H1 (cell line): ENCODE measurements around the gene CCDC38. TPM values are rescaled to one million over a fixed set of nuclear protein-coding genes. Genes with fewer than 3 reads are reported as not detected.

ENCODE experiments used
- ASH2L ChIP-seq: fragments of 200-600, 300-600 bp; sonication (generic); IDR thresholded peaks from one replicate; pipeline ENCODE4 v1.7.1; 2017; ENCODE audit warnings: low read length
- CTBP2 ChIP-seq: IDR thresholded peaks from 2 replicates; pipeline ENCODE4 v1.7.0; 2011; ENCODE audit warnings: borderline replicate concordance, mild to moderate bottlenecking, moderate library complexity, mixed read lengths, low read length; ENCODE audit not compliant: insufficient read depth, insufficient read length
- POLR2A ChIP-seq, 2 experiments: IDR thresholded peaks; 1 replicate in 1 of 2; 2 replicates in 1 of 2; pipeline ENCODE4 v1.6.1; 2011; ENCODE audit warnings: low read depth in 2 of 2, low read length in 2 of 2, mild to moderate bottlenecking in 2 of 2; ENCODE audit errors: control extremely low read depth in 1 of 2
- polyA plus RNA-seq, 7 experiments: library from polyadenylated mRNA; depleted of rRNA in 3 of 7; stranded (reverse) in 5 of 7; unstranded in 2 of 7; fragments of >200 nt in 5 of 7; fragments of 200-250 nt in 2 of 7; gene quantifications; 1 replicate in 5 of 7; 2 replicates in 1 of 7; 4 replicates in 1 of 7; pipeline versions ENCODE4 v1.2.1 to v1.2.3, GENCODE V29; 2011 to 2013; ENCODE audit warnings: missing spikeins in 2 of 7, mixed read lengths in 2 of 7
- total RNA-seq: library from RNA; stranded (reverse); fragmentation: NEBNext Ultra II Directional; extraction: Animal tissue kit (Norgen Biotek cat#: 25700); gene quantifications from 2 replicates; pipeline ENCODE4 v1.2.1, GENCODE V29; 2021

The CCDC38 gene
- total and polyA plus RNA-seq, 2 of the 8 experiments (the other 6 are each of a cell fraction or from before 2014, with no cell fraction given), result not detected

DNA sequence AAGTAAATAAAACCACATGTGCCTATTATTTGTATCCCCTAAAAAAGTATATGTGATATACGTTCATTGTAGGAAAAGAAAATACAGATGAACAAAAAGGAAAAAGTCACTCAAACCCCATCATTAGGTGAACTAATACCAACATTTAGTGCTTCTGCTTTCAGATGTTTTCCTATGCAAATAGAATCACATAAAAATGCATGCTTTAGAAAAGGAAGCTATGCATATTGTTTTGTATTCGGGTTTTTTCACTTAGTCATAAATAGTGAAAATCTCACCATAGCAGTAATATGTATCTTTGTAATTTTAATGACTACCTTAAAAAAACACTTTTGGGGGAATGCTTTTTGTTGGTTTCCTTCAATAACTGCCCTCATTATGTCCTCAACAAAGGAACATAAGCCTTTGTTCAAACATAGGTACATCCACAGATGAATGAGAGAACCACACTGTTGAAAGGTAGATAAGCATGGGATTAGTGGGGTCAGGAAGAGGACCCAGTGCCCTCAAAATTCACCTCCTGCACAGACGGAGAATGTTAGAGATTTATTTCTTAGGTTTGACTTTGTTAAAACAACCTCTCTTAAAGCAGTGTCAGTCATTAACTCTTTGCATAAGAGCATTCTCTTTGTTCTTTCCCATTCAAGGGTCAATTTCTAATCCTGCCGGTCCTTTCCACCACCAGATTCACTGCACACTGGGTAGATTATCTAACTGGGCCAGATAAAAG is 7.2 kb upstream of the CCDC38 start (continued):
- TF ChIP-seq CTBP2 (no peak), ASH2L (no peak), POLR2A (IDR thresholded peaks at IDR 0.05; ENCODE audit: control extremely low read depth in 1 of 2, low read depth in 2 of 2, low read length in 2 of 2) (no peak)
- TF ChIP-seq, all 59 proteins: peak for 0
